ENCODE measurements around the gene ST8SIA4. TPM values are rescaled to one million over a fixed set of nuclear protein-coding genes. Genes with fewer than 3 reads are reported as not detected.

The ST8SIA4 gene
- total RNA-seq, 1 experiment from 2014 or later, result not detected

- H3K27me3 ChIP-seq (ENCODE audit: insufficient read depth, low read length), result no peaks in the 10 kb centered on the region
- intact Hi-C loops (cut with micrococcal nuclease), result no loop called here
- H4K20me1 ChIP-seq (ENCODE audit: insufficient read depth), result no peaks in the 10 kb centered on the region
- H3K9me3 ChIP-seq (ENCODE audit: control insufficient read depth in 1 of 2, insufficient read depth in 1 of 2, low read depth in 1 of 2, low read length in 2 of 2), result no peaks in the 10 kb centered on the region
- CTCF ChIA-PET, result no interaction called here
- H3K4me1 ChIP-seq (ENCODE audit: control insufficient read depth in 1 of 2, insufficient read depth in 2 of 2, low read length in 2 of 2), result no peaks in the 10 kb centered on the region
- no peaks in the 10 kb centered on the region for H3K36me3 ChIP-seq (ENCODE audit: control insufficient read depth in 1 of 2, insufficient read depth in 2 of 2, low read length in 2 of 2)
- no peaks in the 10 kb centered on the region for H3K79me2 ChIP-seq (ENCODE audit: insufficient read depth, low read length)
- H3K4me3 ChIP-seq (replicated peaks in 1 of 2; ENCODE audit: low read depth in 1 of 2, low read length in 2 of 2), result no peak overlapping the region
- POLR2A ChIA-PET, result no interaction called here
- ATAC-seq (no peak), DNase-seq (ENCODE audit: low read depth, low spot score) (no peak)
- no peaks in the 10 kb centered on the region for H3K9me2 ChIP-seq (ENCODE audit: insufficient read depth)
- no peak overlapping the region for H2AFZ ChIP-seq (ENCODE audit: low read depth, low read length, poor library complexity, severe bottlenecking)
- no peak for TF ChIP-seq ELF1 (IDR thresholded peaks at IDR 0.05; ENCODE audit: borderline replicate concordance, low read depth)
- TF ChIP-seq ZFX (IDR thresholded peaks at IDR 0.05), result no peak
- TF ChIP-seq, protein P1, sequence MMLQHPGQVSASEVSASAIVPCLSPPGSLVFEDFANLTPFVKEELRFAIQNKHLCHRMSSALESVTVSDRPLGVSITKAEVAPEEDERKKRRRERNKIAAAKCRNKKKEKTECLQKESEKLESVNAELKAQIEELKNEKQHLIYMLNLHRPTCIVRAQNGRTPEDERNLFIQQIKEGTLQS (IDR thresholded peaks at IDR 0.05), result no peak
- TF ChIP-seq, protein P2, sequence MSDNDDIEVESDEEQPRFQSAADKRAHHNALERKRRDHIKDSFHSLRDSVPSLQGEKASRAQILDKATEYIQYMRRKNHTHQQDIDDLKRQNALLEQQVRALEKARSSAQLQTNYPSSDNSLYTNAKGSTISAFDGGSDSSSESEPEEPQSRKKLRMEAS (IDR thresholded peaks at IDR 0.05), result no peak
- no peak for TF ChIP-seq SIN3A (IDR thresholded peaks at IDR 0.05; ENCODE audit: low read depth)
- RAD21 ChIA-PET (ENCODE audit: low non-redundant PET in 1 of 2, low total read pairs in 2 of 2, uncharacterized antibody in 2 of 2, unreplicated experiment in 2 of 2), result no interaction called here
- H3K9ac ChIP-seq (ENCODE audit: low read length), result no peak overlapping the region
- H3K4me2 ChIP-seq (ENCODE audit: low read length), result no peak overlapping the region
- BruUV-seq (replicated peaks), result no TSS peak
- no peak overlapping the region for H3K27ac ChIP-seq (ENCODE audit: low read depth, low read length)
These were observed 30.5 kb downstream of the ST8SIA4 start for GRCh38 chr5:100872408-100873190.

DNA sequence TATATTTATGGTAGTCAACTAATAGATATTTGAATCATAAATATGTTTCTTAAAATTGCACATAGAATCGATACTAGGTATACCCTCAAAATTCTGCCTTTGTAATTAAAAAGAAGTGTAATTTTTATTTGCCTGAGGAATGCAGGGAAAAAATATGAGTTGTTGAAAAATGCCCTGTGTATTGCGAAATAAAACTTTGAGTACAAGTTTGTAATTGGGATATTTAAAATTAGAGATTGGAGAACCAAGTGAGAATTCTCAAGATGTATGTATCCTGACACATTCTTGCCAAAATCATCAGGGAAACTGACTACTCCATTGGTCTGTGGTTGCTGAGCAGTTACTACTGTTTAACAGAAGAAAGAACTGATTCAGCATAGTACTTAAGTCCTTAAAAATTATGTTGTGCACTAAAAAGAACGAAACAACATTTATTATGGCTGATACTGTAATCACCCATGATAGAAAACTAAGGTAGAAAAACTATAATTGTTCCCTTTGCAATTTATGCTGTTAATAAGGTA, 36.0 kb downstream of the ST8SIA4 start:
- Histone ChIP-seq H3K9me3 (ENCODE audit: control insufficient read depth in 1 of 2, insufficient read depth in 1 of 2, low read depth in 1 of 2, low read length in 2 of 2) (no peaks in the 10 kb centered on the region), H3K4me2 (ENCODE audit: low read length) (no peak overlapping the region), H3K4me3 (replicated peaks in 1 of 2; ENCODE audit: low read depth in 1 of 2, low read length in 2 of 2) (no peak overlapping the region), H3K9ac (ENCODE audit: low read length) (no peak overlapping the region), H4K20me1 (ENCODE audit: insufficient read depth) (no peaks in the 10 kb centered on the region), H3K79me2 (ENCODE audit: insufficient read depth, low read length) (no peaks in the 10 kb centered on the region), H3K9me2 (ENCODE audit: insufficient read depth) (no peaks in the 10 kb centered on the region), H3K27me3 (ENCODE audit: insufficient read depth, low read length) (no peaks in the 10 kb centered on the region), H3K4me1 (ENCODE audit: control insufficient read depth in 1 of 2, insufficient read depth in 2 of 2, low read length in 2 of 2) (no peaks in the 10 kb centered on the region), H3K36me3 (ENCODE audit: control insufficient read depth in 1 of 2, insufficient read depth in 2 of 2, low read length in 2 of 2) (no peaks in the 10 kb centered on the region), H3K27ac (ENCODE audit: low read depth, low read length) (no peak overlapping the region), H2AFZ (ENCODE audit: low read depth, low read length, poor library complexity, severe bottlenecking) (no peak overlapping the region)
- ChIA-PET CTCF (no interaction called here), POLR2A (no interaction called here), RAD21 (ENCODE audit: low non-redundant PET in 1 of 2, low total read pairs in 2 of 2, uncharacterized antibody in 2 of 2, unreplicated experiment in 2 of 2) (no interaction called here)
- intact Hi-C loops (cut with micrococcal nuclease), result no loop called here
- DNase-seq (ENCODE audit: low read depth, low spot score) (no peak), ATAC-seq (no peak)
- TF ChIP-seq FOSL1 (IDR thresholded peaks at IDR 0.05; ENCODE audit: low read depth), result no peak
- no peak for TF ChIP-seq YY1 (IDR thresholded peaks at IDR 0.05; ENCODE audit: extremely low read depth, insufficient replicate concordance, low read depth, low read length)
- TF ChIP-seq, protein P3, sequence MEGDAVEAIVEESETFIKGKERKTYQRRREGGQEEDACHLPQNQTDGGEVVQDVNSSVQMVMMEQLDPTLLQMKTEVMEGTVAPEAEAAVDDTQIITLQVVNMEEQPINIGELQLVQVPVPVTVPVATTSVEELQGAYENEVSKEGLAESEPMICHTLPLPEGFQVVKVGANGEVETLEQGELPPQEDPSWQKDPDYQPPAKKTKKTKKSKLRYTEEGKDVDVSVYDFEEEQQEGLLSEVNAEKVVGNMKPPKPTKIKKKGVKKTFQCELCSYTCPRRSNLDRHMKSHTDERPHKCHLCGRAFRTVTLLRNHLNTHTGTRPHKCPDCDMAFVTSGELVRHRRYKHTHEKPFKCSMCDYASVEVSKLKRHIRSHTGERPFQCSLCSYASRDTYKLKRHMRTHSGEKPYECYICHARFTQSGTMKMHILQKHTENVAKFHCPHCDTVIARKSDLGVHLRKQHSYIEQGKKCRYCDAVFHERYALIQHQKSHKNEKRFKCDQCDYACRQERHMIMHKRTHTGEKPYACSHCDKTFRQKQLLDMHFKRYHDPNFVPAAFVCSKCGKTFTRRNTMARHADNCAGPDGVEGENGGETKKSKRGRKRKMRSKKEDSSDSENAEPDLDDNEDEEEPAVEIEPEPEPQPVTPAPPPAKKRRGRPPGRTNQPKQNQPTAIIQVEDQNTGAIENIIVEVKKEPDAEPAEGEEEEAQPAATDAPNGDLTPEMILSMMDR (IDR thresholded peaks at IDR 0.05 in 2 of 3, conservative IDR thresholded peaks at IDR 0.05 in 1 of 3; ENCODE audit: borderline replicate concordance in 1 of 3, insufficient read depth in 1 of 3, low read depth in 2 of 3, low read length in 2 of 3), result no peak
- no peak for TF ChIP-seq EGR1 (IDR thresholded peaks at IDR 0.05; ENCODE audit: low read depth)
- BruUV-seq (replicated peaks), result no TSS peak
